Hindlimb muscle (tissue), 1 donor: ENCODE results near the gene PRKCA. TPM values are rescaled to one million over a fixed set of nuclear protein-coding genes. Genes with fewer than 3 reads are reported as not detected.
"Not testable (repeated sequence)": the region's sequence is repeated elsewhere in the genome, so short reads cannot be mapped to it uniquely, and the experiment has no call there.

Experiments
- DNase-seq: peaks from one replicate; pipeline ENCODE4 v3.0.0-alpha.2; 2013
- polyA plus RNA-seq: library from polyadenylated mRNA; unstranded; fragments of 120-200 nt; gene quantifications from one replicate; pipeline ENCODE4 v1.2.1, GENCODE V29; 2013; ENCODE audit not compliant: insufficient read length

PRKCA gene
- polyA plus RNA-seq, 1 donor = 2.9 TPM

GRCh38 chr17:66326476-66327047 is 24.1 kb downstream of the PRKCA start:
- DNase-seq = no peak

GRCh38 chr17:66330646-66331037 is 28.2 kb downstream of the PRKCA start:
- DNase-seq = no peak

- no peak for DNase-seq
These were observed 28.8 kb downstream of the PRKCA start for GRCh38 chr17:66331038-66331816.

GRCh38 chr17:66335797-66336196 is 33.4 kb downstream of the PRKCA start:
- DNase-seq = no peak

GRCh38 chr17:66337268-66337667 is 34.9 kb downstream of the PRKCA start:
- no peak for DNase-seq

- peak; percentile 59 for DNase-seq
These were observed 35.6 kb downstream of the PRKCA start for GRCh38 chr17:66337866-66338485.

- DNase-seq = no peak
These were observed 36.5 kb downstream of the PRKCA start for GRCh38 chr17:66338937-66339336.

GRCh38 chr17:66339561-66339960 is 37.1 kb downstream of the PRKCA start:
- DNase-seq = no peak

GRCh38 chr17:66340720-66341119 is 38.3 kb downstream of the PRKCA start:
- no peak for DNase-seq

GRCh38 chr17:66341462-66341861 is 39.0 kb downstream of the PRKCA start:
- DNase-seq = no peak

GRCh38 chr17:66342263-66342662 is 39.9 kb downstream of the PRKCA start:
- DNase-seq = not testable (repeated sequence)

- DNase-seq = no peak
These were observed 41.2 kb downstream of the PRKCA start for GRCh38 chr17:66343531-66344078.

GRCh38 chr17:66344473-66344872 is 42.1 kb downstream of the PRKCA start:
- no peak for DNase-seq

GRCh38 chr17:66345264-66345663 is 42.9 kb downstream of the PRKCA start:
- DNase-seq = no peak

GRCh38 chr17:66345949-66346638 is 43.7 kb downstream of the PRKCA start:
- not testable (repeated sequence) for DNase-seq

- DNase-seq = no peak
These were observed 45.5 kb downstream of the PRKCA start for GRCh38 chr17:66347661-66348514.

- DNase-seq = no peak
These were observed 46.3 kb downstream of the PRKCA start for GRCh38 chr17:66348584-66349165.

GRCh38 chr17:66349521-66350254 is 47.3 kb downstream of the PRKCA start:
- DNase-seq = peak; percentile 29

- not testable (repeated sequence) for DNase-seq
These were observed 48.2 kb downstream of the PRKCA start for GRCh38 chr17:66350576-66350975.

- no peak for DNase-seq
These were observed 48.6 kb downstream of the PRKCA start for GRCh38 chr17:66351033-66351432.

GRCh38 chr17:66351701-66352100 is 49.3 kb downstream of the PRKCA start:
- DNase-seq = no peak
